Measurements from ENCODE around the gene CFAP58. TPM values are rescaled to one million over a fixed set of nuclear protein-coding genes. Genes with fewer than 3 reads are reported as not detected.

The CFAP58 gene
- total RNA-seq, 4 donors from 2014 or later, result 0.13 to 0.41 (median 0.19) TPM; not detected in 1

GRCh38 chr10:104433669-104434068 lies 80.0 kb downstream of the CFAP58 start:
- 50 to 54% methylated on average over 3 of the region's 3 CpGs for WGBS, 2 donors
- no peak for DNase-seq
- intact Hi-C loops (cut with DNase I), result no loop called here

GRCh38 chr10:104434601-104435000 lies 81.0 kb downstream of the CFAP58 start:
- TF ChIP-seq CTCF (IDR thresholded peaks at IDR 0.05) (no peak), POLR2A (IDR thresholded peaks at IDR 0.05) (no peak)
- no peak for DNase-seq
- intact Hi-C loops (cut with DNase I), result no loop called here
- Histone ChIP-seq H3K9me3 (no peaks in the 10 kb centered on the region), H3K27ac (no peak overlapping the region), H3K4me3 (no peak overlapping the region), H3K36me3 (no peaks in the 10 kb centered on the region), H3K4me1 (no peaks in the 10 kb centered on the region), H3K27me3 (peaks cover 0 to 9% (median 0%) of the 10 kb centered on the region in 4 donors)
- WGBS, 2 donors, result 100% methylated on average over 1 of the region's 1 CpG; no CpG with 5 or more reads in 1 of the 2 donors

More at GRCh38 chr10:104433669-104434068, 80.0 kb downstream of the CFAP58 start:
- Histone ChIP-seq H3K9me3 (no peaks in the 10 kb centered on the region), H3K4me1 (no peaks in the 10 kb centered on the region), H3K27me3 (peaks cover 0 to 11% (median 0%) of the 10 kb centered on the region in 4 donors), H3K36me3 (no peaks in the 10 kb centered on the region), H3K27ac (no peak overlapping the region), H3K4me3 (no peak overlapping the region)
- TF ChIP-seq CTCF (IDR thresholded peaks at IDR 0.05) (no peak), POLR2A (IDR thresholded peaks at IDR 0.05) (no peak)

GRCh38 chr10:104435822-104436221 lies 82.2 kb downstream of the CFAP58 start:
- no peak overlapping the region for H3K4me3 ChIP-seq
- no peak for DNase-seq
- no peaks in the 10 kb centered on the region for H3K36me3 ChIP-seq
- H3K27me3 ChIP-seq, result peaks cover 0 to 9% (median 0%) of the 10 kb centered on the region in 4 donors
- no peak overlapping the region for H3K27ac ChIP-seq
- H3K9me3 ChIP-seq, result no peaks in the 10 kb centered on the region
- TF ChIP-seq CTCF (IDR thresholded peaks at IDR 0.05) (no peak), POLR2A (IDR thresholded peaks at IDR 0.05) (no peak)
- intact Hi-C loops (cut with DNase I), result no loop called here
- WGBS, 2 donors, result 24 to 40% methylated on average over 2 of the region's 2 CpGs
- H3K4me1 ChIP-seq, result no peaks in the 10 kb centered on the region

- TF ChIP-seq CTCF (IDR thresholded peaks at IDR 0.05) (no peak), POLR2A (IDR thresholded peaks at IDR 0.05) (no peak)
- H3K4me1 ChIP-seq, result no peaks in the 10 kb centered on the region
- peaks cover 0 to 9% (median 0%) of the 10 kb centered on the region in 4 donors for H3K27me3 ChIP-seq
- no peak for DNase-seq
- H3K36me3 ChIP-seq, result no peaks in the 10 kb centered on the region
- H3K27ac ChIP-seq, result no peak overlapping the region
- 56% methylated on average over 2 of the region's 2 CpGs for WGBS, 2 donors
- intact Hi-C loops (cut with DNase I), result no loop called here
- H3K4me3 ChIP-seq, result no peak overlapping the region
- no peaks in the 10 kb centered on the region for H3K9me3 ChIP-seq
Observed at GRCh38 chr10:104437226-104437625, 83.6 kb downstream of the CFAP58 start.

- TF ChIP-seq CTCF (IDR thresholded peaks at IDR 0.05) (no peak), POLR2A (IDR thresholded peaks at IDR 0.05) (no peak)
- Histone ChIP-seq H3K4me3 (no peak overlapping the region), H3K27me3 (no peaks in the 10 kb centered on the region), H3K4me1 (no peaks in the 10 kb centered on the region), H3K36me3 (no peaks in the 10 kb centered on the region), H3K27ac (no peak overlapping the region), H3K9me3 (no peaks in the 10 kb centered on the region)
- DNase-seq, result no peak
- intact Hi-C loops (cut with DNase I), result no loop called here
- WGBS, 2 donors, result 86 to 89% methylated on average over 2 of the region's 2 CpGs
Observed at GRCh38 chr10:104440221-104440620, 86.6 kb downstream of the CFAP58 start.
